Colonic mucosa (tissue), 4 donors: Measurements from ENCODE around the gene DLG4. TPM values are rescaled to one million over a fixed set of nuclear protein-coding genes. Genes with fewer than 3 reads are reported as not detected.

Experiments used
- DNase-seq: peaks from one replicate; pipeline ENCODE4 v3.0.0-alpha.2; 2020
- H3K27ac ChIP-seq: fragments of 200-600 bp; one replicate; pipeline ENCODE4 v1.8.0; 2021
- H3K27me3 ChIP-seq: fragments of 200-600 bp; one replicate; pipeline ENCODE4 v1.8.0; 2021
- H3K36me3 ChIP-seq: fragments of 200-600 bp; one replicate; pipeline ENCODE4 v1.8.0; 2021
- H3K4me1 ChIP-seq: fragments of 200-600 bp; one replicate; pipeline ENCODE4 v1.8.0; 2021; ENCODE audit warnings: mild to moderate bottlenecking
- H3K4me3 ChIP-seq: fragments of 200-600 bp; one replicate; pipeline ENCODE4 v1.8.0; 2021
- H3K9ac ChIP-seq, 2 donors: one replicate each; pipeline ENCODE4 v1.7.0; 2013; ENCODE audit warnings: control low read depth in 2 of 2, low read depth in 2 of 2, low read length in 2 of 2
- H3K9me3 ChIP-seq: fragments of 200-600 bp; one replicate; pipeline ENCODE4 v1.8.0; 2021
- intact Hi-C: fragments of 100-400 bp; cut with DNase I; formaldehyde crosslinking; loops from one replicate; pipeline ENCODE4 v1.14.1; 2022
- total RNA-seq, 2 donors: library from RNA; stranded (reverse); fragmentation: NEBNext Ultra II Directional in 1 of 2; extraction: Animal tissue kit (Norgen Biotek cat#: 25700) in 1 of 2; gene quantifications; one replicate each; pipeline ENCODE4 v1.2.1, GENCODE V29; 2021
- TF ChIP-seq, protein P1 (sequence below): fragments of 200-600 bp; IDR thresholded peaks from one replicate; pipeline ENCODE4 v1.8.0; 2022; ENCODE audit warnings: antibody characterized with exemption, mild to moderate bottlenecking
- donor health status: healthy.
- donor health status: DM: no; HTN: no; CAD: no.
- donor health status: DM: no; HTN: no; CAD: no.

Gene DLG4
- total RNA-seq, 2 donors from 2014 or later, result 4.8 to 5.6 TPM

DNA sequence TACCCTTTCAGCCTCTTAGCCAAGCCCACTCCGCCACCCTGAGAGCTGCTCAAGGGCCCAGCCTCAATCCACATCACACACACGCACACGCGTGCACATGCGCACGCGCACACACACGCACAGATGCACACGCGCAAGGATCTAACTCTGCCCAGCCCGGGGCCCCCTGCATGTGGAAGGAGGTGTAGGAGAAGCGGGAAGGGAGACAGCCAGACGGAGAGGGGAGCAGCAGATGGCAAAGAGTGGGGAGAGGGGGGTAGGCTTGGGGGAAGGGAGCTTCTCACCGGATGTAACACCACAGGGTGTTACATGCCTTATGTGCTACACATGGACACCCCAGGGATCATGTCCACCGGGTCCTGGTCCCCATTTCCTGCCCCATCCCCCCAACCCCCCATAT, 15.3 kb downstream of the DLG4 start:
- TF ChIP-seq, protein P1, sequence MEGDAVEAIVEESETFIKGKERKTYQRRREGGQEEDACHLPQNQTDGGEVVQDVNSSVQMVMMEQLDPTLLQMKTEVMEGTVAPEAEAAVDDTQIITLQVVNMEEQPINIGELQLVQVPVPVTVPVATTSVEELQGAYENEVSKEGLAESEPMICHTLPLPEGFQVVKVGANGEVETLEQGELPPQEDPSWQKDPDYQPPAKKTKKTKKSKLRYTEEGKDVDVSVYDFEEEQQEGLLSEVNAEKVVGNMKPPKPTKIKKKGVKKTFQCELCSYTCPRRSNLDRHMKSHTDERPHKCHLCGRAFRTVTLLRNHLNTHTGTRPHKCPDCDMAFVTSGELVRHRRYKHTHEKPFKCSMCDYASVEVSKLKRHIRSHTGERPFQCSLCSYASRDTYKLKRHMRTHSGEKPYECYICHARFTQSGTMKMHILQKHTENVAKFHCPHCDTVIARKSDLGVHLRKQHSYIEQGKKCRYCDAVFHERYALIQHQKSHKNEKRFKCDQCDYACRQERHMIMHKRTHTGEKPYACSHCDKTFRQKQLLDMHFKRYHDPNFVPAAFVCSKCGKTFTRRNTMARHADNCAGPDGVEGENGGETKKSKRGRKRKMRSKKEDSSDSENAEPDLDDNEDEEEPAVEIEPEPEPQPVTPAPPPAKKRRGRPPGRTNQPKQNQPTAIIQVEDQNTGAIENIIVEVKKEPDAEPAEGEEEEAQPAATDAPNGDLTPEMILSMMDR, result no peak
- Histone ChIP-seq H3K4me1 (no peaks in the 10 kb centered on the region), H3K9me3 (no peaks in the 10 kb centered on the region), H3K27me3 (no peaks in the 10 kb centered on the region), H3K4me3 (no peak overlapping the region), H3K36me3 (no peaks in the 10 kb centered on the region), H3K9ac (peak overlapping the region; percentile 43 to 57), H3K27ac (no peak overlapping the region)
- no peak for DNase-seq
- intact Hi-C loops, result no loop called here

DNA sequence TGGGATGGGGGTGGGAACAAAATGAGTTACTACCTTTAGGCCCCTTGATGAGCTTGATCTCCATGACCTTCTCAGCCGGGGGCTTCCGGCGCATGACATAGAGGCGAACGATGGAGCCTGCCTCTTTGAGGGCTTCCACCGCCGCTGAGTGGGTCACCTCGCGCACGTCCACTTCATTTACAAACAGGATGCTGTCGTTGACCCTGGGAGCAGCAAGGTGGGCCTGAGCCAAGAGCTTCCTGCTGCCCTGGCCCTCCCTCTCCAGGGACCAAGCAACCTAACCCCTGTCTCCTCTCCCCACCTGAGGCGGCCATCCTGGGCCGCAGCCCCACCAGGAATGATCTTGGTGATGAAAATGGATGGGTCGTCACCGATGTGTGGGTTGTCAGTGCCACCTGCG, 16.2 kb downstream of the DLG4 start:
- Histone ChIP-seq H3K9ac (no peak overlapping the region), H3K4me3 (no peak overlapping the region), H3K4me1 (no peaks in the 10 kb centered on the region), H3K27me3 (no peaks in the 10 kb centered on the region), H3K9me3 (no peaks in the 10 kb centered on the region), H3K36me3 (no peaks in the 10 kb centered on the region), H3K27ac (no peak overlapping the region)
- no peak for DNase-seq
- TF ChIP-seq, protein P1, result no peak
- intact Hi-C loops, result no loop called here

DNA sequence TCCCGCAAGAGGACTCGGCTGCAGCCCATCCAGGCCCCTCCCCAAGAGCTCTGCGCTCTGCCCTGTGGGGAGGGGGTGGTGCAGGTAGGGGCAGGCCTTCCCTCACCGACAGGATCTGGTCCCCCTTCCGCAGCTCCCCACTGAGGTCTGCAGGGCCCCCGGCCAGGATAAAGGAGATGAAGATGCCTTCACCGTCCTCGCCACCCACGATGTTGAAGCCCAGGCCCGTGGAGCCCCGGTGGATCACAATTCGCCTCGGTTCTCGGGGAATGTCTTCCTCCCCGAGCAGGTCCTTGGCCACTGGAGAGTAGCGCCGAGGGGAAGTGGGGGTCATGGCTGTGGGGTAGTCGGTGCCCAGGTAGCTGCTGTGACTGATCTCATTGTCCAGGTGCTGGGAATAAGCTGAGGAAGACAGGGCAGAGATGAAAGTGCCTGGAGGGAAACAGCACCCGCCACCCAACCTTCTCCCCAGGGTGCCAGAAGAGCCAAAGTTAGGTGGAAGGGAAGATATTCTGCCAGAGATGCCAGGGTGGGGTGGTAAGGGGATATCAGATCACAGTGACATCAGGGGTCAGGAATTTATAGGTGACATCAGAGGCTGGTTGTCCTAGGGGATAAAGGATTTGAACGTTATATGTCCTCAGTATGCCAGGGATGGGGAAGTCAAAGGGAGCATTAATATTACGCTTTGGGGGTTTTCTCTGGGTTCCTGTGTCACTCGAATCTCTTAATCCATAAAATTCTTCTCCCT, 22.8 kb downstream of the DLG4 start:
- intact Hi-C loops, result no loop called here
- TF ChIP-seq, protein P1, result no peak
- Histone ChIP-seq H3K4me3 (no peak overlapping the region), H3K9ac (no peak overlapping the region), H3K4me1 (no peaks in the 10 kb centered on the region), H3K36me3 (no peaks in the 10 kb centered on the region), H3K27ac (no peak overlapping the region), H3K27me3 (no peaks in the 10 kb centered on the region), H3K9me3 (no peaks in the 10 kb centered on the region)
- no peak for DNase-seq

DNA sequence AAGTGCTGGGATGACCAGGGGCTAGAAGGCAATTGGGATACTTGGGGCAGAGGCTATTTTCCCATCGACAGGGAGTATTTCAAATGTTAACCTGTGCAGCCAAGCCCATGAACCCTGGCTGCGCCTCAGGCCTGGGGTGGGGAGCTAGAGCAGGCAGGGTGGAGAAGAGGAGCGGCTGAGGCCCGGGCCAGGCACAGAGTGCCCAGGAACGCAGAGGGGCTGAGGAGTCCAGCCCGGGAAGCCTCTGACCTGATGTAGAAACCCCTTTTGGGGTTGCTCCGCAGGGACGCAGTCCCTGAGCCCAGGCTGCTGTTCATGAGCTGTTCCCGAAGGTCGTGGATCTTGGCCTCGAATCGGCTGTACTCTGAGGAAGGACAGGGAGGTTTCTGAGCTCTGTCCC, 23.7 kb downstream of the DLG4 start:
- no peaks in the 10 kb centered on the region for H3K36me3 ChIP-seq

DNA sequence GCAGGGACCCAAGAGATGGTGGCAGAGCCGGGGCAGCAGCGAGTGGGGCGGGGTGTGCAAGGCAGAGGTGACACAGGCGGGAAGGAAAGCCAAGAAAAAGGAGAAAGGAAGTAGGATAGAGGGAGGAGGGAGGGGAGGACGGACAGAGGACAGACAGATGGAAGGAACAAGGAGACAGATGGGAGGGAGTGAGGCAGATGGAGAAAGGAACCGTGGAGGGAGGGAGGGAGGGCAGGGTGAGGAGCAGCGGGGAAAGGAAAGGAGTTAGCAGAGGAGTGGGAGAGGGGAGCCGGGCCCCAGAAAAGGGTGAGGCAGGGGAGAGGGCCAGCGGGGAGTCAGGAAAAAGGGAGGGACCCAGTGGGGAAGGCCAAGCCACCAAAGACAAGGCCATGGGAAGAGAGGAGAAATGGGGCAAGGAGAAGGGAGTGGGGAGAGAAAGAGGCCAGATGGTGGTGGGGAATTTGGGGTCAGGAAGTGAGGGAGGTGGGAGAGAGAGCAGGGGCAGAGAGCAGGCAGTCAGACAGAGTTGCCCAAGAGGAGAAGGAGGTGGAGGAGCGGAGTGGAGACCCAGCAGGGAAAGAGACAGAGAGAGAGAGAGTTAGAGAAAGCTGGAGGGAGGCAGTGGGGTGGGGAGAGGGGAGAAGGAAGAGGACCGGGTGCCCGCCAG, 27.2 kb downstream of the DLG4 start:
- no peaks in the 10 kb centered on the region for H3K36me3 ChIP-seq

More for the DNA sequence above, 23.7 kb downstream of the DLG4 start:
- no peaks in the 10 kb centered on the region for H3K27me3 ChIP-seq
- intact Hi-C loops, result no loop called here
- no peaks in the 10 kb centered on the region for H3K9me3 ChIP-seq
- no peak overlapping the region for H3K9ac ChIP-seq
- no peak overlapping the region for H3K4me3 ChIP-seq
- TF ChIP-seq, protein P1, result no peak
- H3K4me1 ChIP-seq, result no peaks in the 10 kb centered on the region
- no peak overlapping the region for H3K27ac ChIP-seq
- DNase-seq, result no peak

More for the DNA sequence above, 27.2 kb downstream of the DLG4 start:
- H3K4me3 ChIP-seq, result no peak overlapping the region
- no peak overlapping the region for H3K27ac ChIP-seq
- no peaks in the 10 kb centered on the region for H3K9me3 ChIP-seq
- DNase-seq, result no peak
- no peaks in the 10 kb centered on the region for H3K27me3 ChIP-seq
- no peak overlapping the region for H3K9ac ChIP-seq
- intact Hi-C loops, result no loop called here
- no peaks in the 10 kb centered on the region for H3K4me1 ChIP-seq
- TF ChIP-seq, protein P1, result no peak
